C4-2B (cell line): ENCODE measurements around the gene SHC1.

ENCODE experiments used
- CTCF ChIP-seq: fragments of 450-650 bp; conservative IDR thresholded peaks from 2 replicates; pipeline ENCODE4 v1.5.1; 2017; ENCODE audit warnings: mild to moderate bottlenecking
- ZFX ChIP-seq: fragments of 450-650 bp; IDR thresholded peaks from 2 replicates; pipeline ENCODE4 v1.6.1; 2017

DNA sequence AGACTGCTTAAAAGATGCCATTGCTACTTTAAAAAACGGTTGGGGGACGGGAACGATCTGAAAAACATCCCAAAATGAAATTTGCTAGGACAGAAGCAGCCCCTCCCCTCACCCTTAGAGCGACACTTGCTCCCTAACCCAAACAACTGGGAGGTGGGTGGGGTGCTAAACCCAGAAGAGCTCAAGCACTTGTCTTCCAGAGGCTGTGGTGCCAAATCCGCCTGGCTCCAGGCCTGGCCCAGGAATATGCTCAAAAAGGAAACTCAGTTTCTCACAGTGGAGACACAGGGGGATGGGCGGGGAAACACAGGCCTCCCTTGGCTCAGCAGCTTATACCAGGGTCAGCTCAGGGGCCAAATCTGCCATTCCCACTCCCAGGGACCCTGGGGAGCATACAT, 14.0 kb downstream of the SHC1 start:
- TF ChIP-seq CTCF (no peak), ZFX (no peak)
